Stimulated activated CD8-positive, alpha-beta memory T cell treated with anti-CD3 and anti-CD28 coated beads, Interleukin-15, amount 100 ng/mL, for 4 hours (primary cell): ENCODE measurements around the gene NTM.

Experiments
- DNase-seq, 2 donors: peaks; one replicate each; pipeline ENCODE4 v3.0.0-alpha.2; 2020; ENCODE audit warnings: low read depth in 2 of 2

The NTM gene

GRCh38 chr11:132208477-132209055, 838.2 kb downstream of the NTM start:
- no peak for DNase-seq

GRCh38 chr11:132211479-132211878, 841.1 kb downstream of the NTM start:
- no peak for DNase-seq

- no peak for DNase-seq
Measured at GRCh38 chr11:132217856-132218255, 847.4 kb downstream of the NTM start.

GRCh38 chr11:132220474-132220873, 850.1 kb downstream of the NTM start:
- DNase-seq: no peak

GRCh38 chr11:132222345-132222744, 851.9 kb downstream of the NTM start:
- DNase-seq: no peak

- DNase-seq: no peak
Measured at GRCh38 chr11:132226522-132226921, 856.1 kb downstream of the NTM start.

GRCh38 chr11:132228746-132229325, 858.4 kb downstream of the NTM start:
- DNase-seq: no peak

GRCh38 chr11:132231656-132232347, 861.4 kb downstream of the NTM start:
- DNase-seq: no peak

- DNase-seq: no peak
Measured at GRCh38 chr11:132234878-132235277, 864.5 kb downstream of the NTM start.

- no peak for DNase-seq
Measured at GRCh38 chr11:132237781-132238180, 867.4 kb downstream of the NTM start.

- no peak for DNase-seq
Measured at GRCh38 chr11:132238331-132238866, 868.0 kb downstream of the NTM start.

- no peak for DNase-seq
Measured at GRCh38 chr11:132240374-132240773, 870.0 kb downstream of the NTM start.

GRCh38 chr11:132242632-132243031, 872.2 kb downstream of the NTM start:
- DNase-seq: no peak

GRCh38 chr11:132244846-132245245, 874.4 kb downstream of the NTM start:
- DNase-seq: no peak

- no peak for DNase-seq
Measured at GRCh38 chr11:132245403-132246385, 875.3 kb downstream of the NTM start.

GRCh38 chr11:132248580-132248979, 878.2 kb downstream of the NTM start:
- DNase-seq: no peak

GRCh38 chr11:132249256-132249655, 878.8 kb downstream of the NTM start:
- DNase-seq: no peak

- DNase-seq: no peak
Measured at GRCh38 chr11:132251061-132251460, 880.6 kb downstream of the NTM start.

GRCh38 chr11:132253469-132254264, 883.3 kb downstream of the NTM start:
- no peak for DNase-seq

GRCh38 chr11:132254906-132255305, 884.5 kb downstream of the NTM start:
- DNase-seq: no peak
